ENCODE data around the gene PLEKHH3. TPM values are rescaled to one million over a fixed set of nuclear protein-coding genes. Genes with fewer than 3 reads are reported as not detected.

The PLEKHH3 gene
- total and polyA plus RNA-seq, 8 donors = 22.5 to 55.5 (median 35.0) TPM

DNA sequence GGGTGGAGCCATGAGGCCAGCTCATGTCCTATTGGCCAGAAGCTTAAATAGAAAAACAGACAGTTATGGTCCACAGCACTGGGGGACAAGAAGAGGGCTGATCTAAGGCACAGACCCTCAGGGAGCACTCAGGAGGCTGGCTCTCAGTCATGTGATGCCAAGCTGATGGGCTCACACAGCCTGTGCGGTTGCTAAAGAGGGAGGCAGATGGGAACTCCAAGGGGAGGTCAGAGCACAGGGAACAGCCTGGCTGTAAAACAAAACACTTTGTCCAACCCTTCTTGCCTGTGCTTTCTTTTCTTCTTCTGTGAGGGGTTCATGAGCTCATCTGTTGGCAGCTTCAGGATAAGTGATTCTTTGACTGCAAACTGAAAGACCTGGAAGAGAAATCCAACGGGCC is 32.8 kb upstream of the PLEKHH3 start:
- intact Hi-C loops (cut with DNase I) = no loop called here
- H3K36me3 ChIP-seq = peaks cover 0 to 100% of the 10 kb centered on the region in 2 donors

DNA sequence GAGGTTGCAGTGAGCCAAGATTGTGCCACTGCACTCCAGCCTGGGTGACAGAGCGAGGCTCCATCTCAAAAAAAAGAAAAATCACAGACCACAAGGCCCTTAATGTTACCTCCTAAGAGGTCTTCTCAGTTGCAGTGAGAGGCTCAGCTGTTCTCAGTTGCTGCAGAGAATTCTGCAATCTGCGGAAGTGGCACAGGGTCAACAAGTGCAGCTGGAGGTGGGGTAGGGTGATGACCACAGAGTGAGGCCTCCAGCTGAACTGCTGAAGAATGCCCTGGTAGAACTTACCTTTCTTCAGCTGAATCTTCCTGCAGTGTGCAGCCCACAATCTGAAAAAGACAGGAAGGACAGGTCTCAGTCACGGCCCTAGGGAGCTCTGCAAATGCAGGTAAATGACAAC is 31.8 kb upstream of the PLEKHH3 start:
- Histone ChIP-seq H3K27me3 (no peaks in the 10 kb centered on the region), H3K36me3 (peaks cover 0 to 100% of the 10 kb centered on the region in 2 donors), H3K9me3 (no peaks in the 10 kb centered on the region), H3K27ac (no peak overlapping the region), H3K4me3 (no peak overlapping the region), H3K4me1 (no peaks in the 10 kb centered on the region)
- DNase-seq (no peak), ATAC-seq (no peak)
- TF ChIP-seq, protein P1, sequence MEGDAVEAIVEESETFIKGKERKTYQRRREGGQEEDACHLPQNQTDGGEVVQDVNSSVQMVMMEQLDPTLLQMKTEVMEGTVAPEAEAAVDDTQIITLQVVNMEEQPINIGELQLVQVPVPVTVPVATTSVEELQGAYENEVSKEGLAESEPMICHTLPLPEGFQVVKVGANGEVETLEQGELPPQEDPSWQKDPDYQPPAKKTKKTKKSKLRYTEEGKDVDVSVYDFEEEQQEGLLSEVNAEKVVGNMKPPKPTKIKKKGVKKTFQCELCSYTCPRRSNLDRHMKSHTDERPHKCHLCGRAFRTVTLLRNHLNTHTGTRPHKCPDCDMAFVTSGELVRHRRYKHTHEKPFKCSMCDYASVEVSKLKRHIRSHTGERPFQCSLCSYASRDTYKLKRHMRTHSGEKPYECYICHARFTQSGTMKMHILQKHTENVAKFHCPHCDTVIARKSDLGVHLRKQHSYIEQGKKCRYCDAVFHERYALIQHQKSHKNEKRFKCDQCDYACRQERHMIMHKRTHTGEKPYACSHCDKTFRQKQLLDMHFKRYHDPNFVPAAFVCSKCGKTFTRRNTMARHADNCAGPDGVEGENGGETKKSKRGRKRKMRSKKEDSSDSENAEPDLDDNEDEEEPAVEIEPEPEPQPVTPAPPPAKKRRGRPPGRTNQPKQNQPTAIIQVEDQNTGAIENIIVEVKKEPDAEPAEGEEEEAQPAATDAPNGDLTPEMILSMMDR (IDR thresholded peaks at IDR 0.05) = no peak
- intact Hi-C loops (cut with DNase I) = no loop called here

More for the DNA sequence above, 32.8 kb upstream of the PLEKHH3 start:
- Histone ChIP-seq H3K27me3 (no peaks in the 10 kb centered on the region), H3K9me3 (no peaks in the 10 kb centered on the region), H3K27ac (no peak overlapping the region), H3K4me3 (no peak overlapping the region), H3K4me1 (no peaks in the 10 kb centered on the region)
- ATAC-seq = no peak
- no peak for DNase-seq
- TF ChIP-seq, protein P1 (IDR thresholded peaks at IDR 0.05) = no peak

DNA sequence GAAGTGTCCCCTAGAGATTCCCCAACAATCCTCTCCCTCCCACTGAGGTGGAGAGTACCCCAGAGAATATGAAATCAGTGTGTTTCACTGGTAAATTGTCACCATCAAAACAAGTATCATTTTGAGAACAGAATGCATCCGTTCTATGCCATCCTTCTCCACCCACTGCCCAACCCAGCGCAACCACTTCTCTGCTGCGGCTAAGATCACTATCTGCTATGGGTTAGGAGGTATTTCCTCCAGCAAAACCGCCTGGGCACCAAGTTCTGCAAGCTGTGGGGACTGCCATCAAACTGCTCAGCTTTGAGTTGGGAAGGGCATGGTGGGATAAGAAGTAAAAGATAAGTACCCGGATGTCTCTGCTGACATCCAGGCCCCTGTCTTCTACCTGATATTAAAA is 29.9 kb upstream of the PLEKHH3 start:
- Histone ChIP-seq H3K4me1 (no peaks in the 10 kb centered on the region), H3K27ac (no peak overlapping the region), H3K27me3 (no peaks in the 10 kb centered on the region), H3K9me3 (no peaks in the 10 kb centered on the region), H3K4me3 (no peak overlapping the region), H3K36me3 (peaks cover 0 to 100% of the 10 kb centered on the region in 2 donors)
- TF ChIP-seq, protein P1 (IDR thresholded peaks at IDR 0.05) = no peak
- DNase-seq = no peak
- ATAC-seq = no peak
- intact Hi-C loops (cut with DNase I) = no loop called here

DNA sequence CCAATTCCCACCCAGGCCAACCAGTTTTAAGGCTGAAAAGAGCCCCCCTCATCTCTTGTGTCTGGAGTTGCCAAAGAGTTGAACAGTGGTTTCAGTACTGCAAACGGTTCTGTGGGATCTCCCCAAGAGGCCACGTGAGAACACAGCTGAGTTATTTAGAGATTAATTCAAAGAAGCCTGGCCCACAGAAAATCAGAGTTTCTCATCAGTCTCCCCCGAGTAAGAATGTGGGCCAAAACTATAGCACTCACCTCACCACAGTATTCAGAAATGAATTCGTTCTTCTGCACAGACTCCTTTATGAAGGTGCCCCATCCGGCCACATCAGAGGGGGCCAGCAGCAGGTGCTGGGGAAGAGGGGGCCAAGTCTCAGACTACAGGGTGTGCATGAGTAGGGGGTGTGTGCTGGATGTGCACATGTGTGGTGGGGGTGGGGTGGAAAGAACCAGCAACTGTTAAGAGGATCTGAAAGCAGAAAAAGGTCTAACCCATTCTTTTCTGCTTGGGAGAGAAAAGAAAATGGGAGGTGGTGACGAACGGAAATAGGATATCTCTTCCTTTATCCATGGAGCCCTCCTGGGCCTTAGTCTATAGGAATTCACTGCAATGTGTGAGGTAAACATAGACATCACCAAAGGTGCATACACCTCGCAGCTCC is 28.2 kb upstream of the PLEKHH3 start:
- H3K4me3 ChIP-seq = no peak overlapping the region
- DNase-seq (no peak), ATAC-seq (no peak)
- peaks cover 0 to 100% of the 10 kb centered on the region in 2 donors for H3K36me3 ChIP-seq
- TF ChIP-seq, protein P1 (IDR thresholded peaks at IDR 0.05) = no peak
- no peaks in the 10 kb centered on the region for H3K27me3 ChIP-seq
- no peaks in the 10 kb centered on the region for H3K9me3 ChIP-seq
- no peak overlapping the region for H3K27ac ChIP-seq
- intact Hi-C loops (cut with DNase I) = no loop called here
- H3K4me1 ChIP-seq = no peaks in the 10 kb centered on the region

DNA sequence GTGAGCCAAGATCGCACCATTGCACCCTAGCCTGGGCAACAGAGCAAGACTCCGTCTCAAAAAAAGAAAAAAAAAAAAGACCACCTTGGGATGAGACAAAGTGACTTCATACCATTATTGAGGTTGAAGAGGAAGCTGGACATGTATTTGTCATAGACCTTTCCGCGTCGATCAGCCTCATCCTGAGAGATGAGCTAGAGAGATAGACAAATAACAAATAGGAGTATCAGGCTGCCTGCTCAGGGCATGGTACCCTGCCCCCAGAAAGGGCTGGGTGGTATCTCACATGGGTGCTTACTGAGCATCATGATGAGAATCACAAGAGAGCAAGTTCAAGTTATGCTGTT is 27.7 kb upstream of the PLEKHH3 start:
- Histone ChIP-seq H3K4me3 (no peak overlapping the region), H3K36me3 (peaks cover 0 to 100% of the 10 kb centered on the region in 2 donors), H3K9me3 (no peaks in the 10 kb centered on the region), H3K4me1 (no peaks in the 10 kb centered on the region), H3K27me3 (no peaks in the 10 kb centered on the region), H3K27ac (no peak overlapping the region)
- ATAC-seq = no peak
- intact Hi-C loops (cut with DNase I) = no loop called here
- DNase-seq = no peak
- TF ChIP-seq, protein P1 (IDR thresholded peaks at IDR 0.05) = no peak
